ENCODE measurements around the gene SNAI1. TPM values are rescaled to one million over a fixed set of nuclear protein-coding genes. Genes with fewer than 3 reads are reported as not detected.
"Not testable (repeated sequence)": the region's sequence is repeated elsewhere in the genome, so short reads cannot be mapped to it uniquely, and the experiment has no call there.

SNAI1 gene
- total RNA-seq, 1 donor from 2014 or later = 4.9 TPM

DNA sequence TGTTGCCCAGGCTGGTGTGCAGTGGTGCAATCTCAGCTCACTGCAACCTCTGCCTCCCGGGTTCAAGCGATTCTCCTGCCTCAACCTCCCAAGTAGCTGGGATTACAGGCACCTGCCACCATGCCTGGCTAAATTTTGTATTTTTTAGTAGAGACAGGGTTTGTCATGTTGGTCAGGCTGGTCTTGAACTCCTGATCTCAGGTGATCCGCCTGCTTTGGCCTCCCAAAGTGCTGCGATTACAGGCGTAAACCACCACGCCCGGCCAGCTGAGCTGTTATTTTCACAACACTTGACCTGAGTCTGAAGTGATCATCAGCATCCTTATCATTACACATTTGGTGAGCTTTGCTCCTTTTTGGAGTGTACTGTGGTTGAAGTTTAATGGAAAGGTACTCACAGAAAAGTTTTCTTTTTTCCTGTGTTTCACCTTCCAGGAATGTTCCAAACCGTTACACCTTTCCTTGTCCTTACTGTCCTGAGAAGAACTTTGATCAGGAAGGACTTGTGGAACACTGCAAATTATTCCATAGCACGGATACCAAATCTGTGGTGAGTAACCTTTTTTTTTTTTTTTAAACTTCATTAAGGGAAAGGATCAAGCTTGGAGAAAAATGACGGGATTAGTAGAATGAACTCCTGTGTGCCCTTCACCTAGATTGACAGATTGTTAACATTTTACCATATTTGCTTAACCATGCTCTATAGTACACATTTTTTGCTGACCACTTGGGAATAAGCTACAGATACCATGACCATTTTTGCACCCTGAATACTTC is 36.9 kb upstream of the SNAI1 start:
- peaks cover 25% of the 10 kb centered on the region for H3K4me1 Mint-ChIP-seq (ENCODE audit: low read depth)
- no peak for DNase-seq (ENCODE audit: low spot score)
- H3K4me3 Mint-ChIP-seq (ENCODE audit: unreplicated experiment) = no peak overlapping the region
- peaks cover 21% of the 10 kb centered on the region for H3K36me3 Mint-ChIP-seq (ENCODE audit: low read depth)
- H3K27me3 Mint-ChIP-seq (ENCODE audit: low read depth) = no peaks in the 10 kb centered on the region
- H3K27ac Mint-ChIP-seq (ENCODE audit: unreplicated experiment) = no peak overlapping the region
- no peaks in the 10 kb centered on the region for H3K9me3 Mint-ChIP-seq (ENCODE audit: low read depth)
- no peak for TF ChIP-seq CTCF (IDR thresholded peaks at IDR 0.05)

DNA sequence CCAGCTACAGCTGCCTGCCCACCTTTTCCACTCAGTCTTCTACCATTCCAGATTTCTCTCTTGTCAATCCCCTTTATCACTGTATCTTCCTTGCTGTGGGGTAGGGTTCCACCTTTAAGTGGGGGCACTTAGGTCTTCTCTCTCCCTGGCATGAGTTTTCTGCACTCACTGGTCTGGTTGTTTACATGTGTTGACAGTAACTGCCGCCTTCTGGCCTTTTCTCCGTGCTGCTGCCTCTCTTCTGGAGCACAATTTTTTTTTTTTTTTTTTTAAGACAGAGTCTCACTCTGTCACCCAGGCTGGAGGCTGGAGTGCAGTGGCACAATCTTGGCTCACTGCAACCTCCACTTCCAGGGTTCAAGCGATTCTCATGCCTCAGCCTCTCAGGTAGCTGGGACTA is 34.6 kb upstream of the SNAI1 start:
- TF ChIP-seq CTCF (IDR thresholded peaks at IDR 0.05) = no peak
- no peak overlapping the region for H3K4me3 Mint-ChIP-seq (ENCODE audit: unreplicated experiment)
- H3K27ac Mint-ChIP-seq (ENCODE audit: unreplicated experiment) = peak overlapping the region; percentile 95
- DNase-seq (ENCODE audit: low spot score) = no peak
- peaks cover 31% of the 10 kb centered on the region for H3K36me3 Mint-ChIP-seq (ENCODE audit: low read depth)
- H3K27me3 Mint-ChIP-seq (ENCODE audit: low read depth) = no peaks in the 10 kb centered on the region
- H3K9me3 Mint-ChIP-seq (ENCODE audit: low read depth) = no peaks in the 10 kb centered on the region
- H3K4me1 Mint-ChIP-seq (ENCODE audit: low read depth) = peaks cover 25% of the 10 kb centered on the region

DNA sequence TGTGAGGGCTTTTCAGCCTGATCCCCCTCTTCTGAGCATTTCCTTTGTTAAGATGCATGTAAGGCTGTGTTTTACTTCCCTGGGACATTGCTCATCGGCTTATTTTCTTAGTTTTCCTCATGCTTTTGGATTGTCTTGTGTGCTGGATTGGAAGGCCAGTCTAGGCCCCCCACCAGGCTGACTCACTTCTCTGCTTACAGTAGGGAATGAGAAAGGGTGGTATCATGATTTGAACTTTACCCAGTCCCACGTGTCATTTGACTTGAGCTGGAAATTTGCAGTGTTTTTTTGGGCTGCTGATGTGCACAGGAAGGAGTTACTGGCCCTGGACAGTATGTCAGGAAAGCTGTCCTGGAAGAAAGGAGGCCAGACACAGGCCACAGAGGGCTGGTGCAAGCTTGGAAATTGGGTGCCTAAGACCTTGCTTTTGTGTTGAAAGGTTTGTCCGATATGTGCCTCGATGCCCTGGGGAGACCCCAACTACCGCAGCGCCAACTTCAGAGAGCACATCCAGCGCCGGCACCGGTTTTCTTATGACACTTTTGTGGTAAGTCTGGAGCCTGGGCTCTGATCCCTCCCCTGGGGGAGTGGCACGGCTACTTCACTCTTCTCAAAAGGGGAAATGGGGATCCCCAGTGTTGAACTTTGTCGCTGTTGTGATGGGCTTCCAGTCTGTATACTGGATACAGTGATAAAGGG is 33.8 kb upstream of the SNAI1 start:
- Mint-ChIP-seq H3K36me3 (ENCODE audit: low read depth) (peaks cover 32% of the 10 kb centered on the region), H3K27ac (ENCODE audit: unreplicated experiment) (peak overlapping the region; percentile 95), H3K4me3 (ENCODE audit: unreplicated experiment) (no peak overlapping the region), H3K27me3 (ENCODE audit: low read depth) (no peaks in the 10 kb centered on the region), H3K4me1 (ENCODE audit: low read depth) (peaks cover 25% of the 10 kb centered on the region), H3K9me3 (ENCODE audit: low read depth) (no peaks in the 10 kb centered on the region)
- no peak for DNase-seq (ENCODE audit: low spot score)
- TF ChIP-seq CTCF (IDR thresholded peaks at IDR 0.05) = no peak

- H3K27me3 Mint-ChIP-seq (ENCODE audit: low read depth) = no peaks in the 10 kb centered on the region
- H3K4me1 Mint-ChIP-seq (ENCODE audit: low read depth) = peaks cover 25% of the 10 kb centered on the region
- H3K36me3 Mint-ChIP-seq (ENCODE audit: low read depth) = peaks cover 38% of the 10 kb centered on the region
- H3K9me3 Mint-ChIP-seq (ENCODE audit: low read depth) = no peaks in the 10 kb centered on the region
- H3K27ac Mint-ChIP-seq (ENCODE audit: unreplicated experiment) = peak overlapping the region; percentile 90
- no peak for DNase-seq (ENCODE audit: low spot score)
- peak overlapping the region; percentile 6 for H3K4me3 Mint-ChIP-seq (ENCODE audit: unreplicated experiment)
- TF ChIP-seq CTCF (IDR thresholded peaks at IDR 0.05) = no peak
Observed at GRCh38 chr20:49951151-49951550, 31.6 kb upstream of the SNAI1 start.

DNA sequence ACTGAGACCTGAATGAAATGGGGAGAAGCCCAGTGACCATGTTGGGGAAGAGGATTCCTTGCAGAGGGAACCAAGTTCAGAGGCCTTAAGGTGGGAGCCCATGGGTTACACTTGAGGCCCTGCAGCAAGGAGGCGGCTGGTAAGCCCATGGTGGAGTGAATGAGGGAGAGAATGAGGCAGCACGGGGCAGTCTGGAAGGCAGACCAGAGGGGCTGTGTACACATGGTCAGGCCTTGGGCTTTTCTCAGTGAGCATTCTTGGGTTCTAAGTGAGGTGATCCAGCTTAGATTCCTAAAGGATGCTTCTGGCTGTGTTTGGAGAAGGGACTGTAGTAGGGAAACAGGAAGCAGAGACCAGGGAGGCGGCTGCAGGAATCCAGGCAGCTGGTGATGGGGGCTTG is 27.6 kb upstream of the SNAI1 start:
- peak overlapping the region; percentile 20 for H3K27ac Mint-ChIP-seq (ENCODE audit: unreplicated experiment)
- no peak for DNase-seq (ENCODE audit: low spot score)
- H3K9me3 Mint-ChIP-seq (ENCODE audit: low read depth) = no peaks in the 10 kb centered on the region
- peaks cover 36% of the 10 kb centered on the region for H3K36me3 Mint-ChIP-seq (ENCODE audit: low read depth)
- H3K4me3 Mint-ChIP-seq (ENCODE audit: unreplicated experiment) = no peak overlapping the region
- H3K4me1 Mint-ChIP-seq (ENCODE audit: low read depth) = peaks cover 9% of the 10 kb centered on the region
- TF ChIP-seq CTCF (IDR thresholded peaks at IDR 0.05) = no peak
- no peaks in the 10 kb centered on the region for H3K27me3 Mint-ChIP-seq (ENCODE audit: low read depth)

GRCh38 chr20:49955830-49956396 is 26.9 kb upstream of the SNAI1 start:
- not testable (repeated sequence) for H3K9me3 Mint-ChIP-seq (ENCODE audit: low read depth); DNase-seq (ENCODE audit: low spot score); H3K27ac Mint-ChIP-seq (ENCODE audit: unreplicated experiment); H3K4me3 Mint-ChIP-seq (ENCODE audit: unreplicated experiment); H3K4me1 Mint-ChIP-seq (ENCODE audit: low read depth); H3K27me3 Mint-ChIP-seq (ENCODE audit: low read depth)
- peaks cover 35% of the 10 kb centered on the region for H3K36me3 Mint-ChIP-seq (ENCODE audit: low read depth)

All from chondrocyte (in vitro differentiated cells).